HG02938 (cell line): Measurements from ENCODE around the gene GTF2A1.

ENCODE experiments used
- ATAC-seq: cut with Tn5 transposase; IDR thresholded peaks from one replicate; pipeline ENCODE4 v1.9.1; 2021; ENCODE audit warnings: mild to moderate bottlenecking, moderate library complexity; ENCODE audit not compliant: unreplicated experiment

Gene GTF2A1

DNA sequence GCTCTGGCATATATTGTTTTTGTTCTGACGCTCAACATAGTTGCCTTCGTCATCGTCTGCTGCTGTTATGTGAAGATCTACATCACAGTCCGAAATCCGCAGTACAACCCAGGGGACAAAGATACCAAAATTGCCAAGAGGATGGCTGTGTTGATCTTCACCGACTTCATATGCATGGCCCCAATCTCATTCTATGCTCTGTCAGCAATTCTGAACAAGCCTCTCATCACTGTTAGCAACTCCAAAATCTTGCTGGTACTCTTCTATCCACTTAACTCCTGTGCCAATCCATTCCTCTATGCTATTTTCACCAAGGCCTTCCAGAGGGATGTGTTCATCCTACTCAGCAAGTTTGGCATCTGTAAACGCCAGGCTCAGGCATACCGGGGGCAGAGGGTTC, 77.0 kb downstream of the GTF2A1 start:
- ATAC-seq = no peak

DNA sequence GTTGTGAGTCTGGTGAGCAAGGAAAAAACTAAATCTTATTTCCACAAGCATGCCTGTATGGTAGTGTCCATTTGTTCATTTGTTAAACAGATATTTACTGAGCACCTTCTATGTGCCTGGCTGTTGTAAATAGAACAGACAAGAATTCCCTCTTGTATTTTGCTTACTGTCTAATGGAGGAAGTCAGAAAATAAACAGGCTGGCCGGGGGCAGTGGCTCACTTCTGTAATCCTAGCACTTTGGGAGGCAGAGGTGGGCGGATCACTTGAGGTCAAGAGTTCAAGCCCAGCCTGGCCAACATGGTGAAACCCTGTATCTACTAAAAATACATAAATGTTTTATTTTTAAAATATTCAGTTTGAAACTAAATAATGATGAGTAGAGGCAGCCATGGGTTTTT, 79.3 kb downstream of the GTF2A1 start:
- ATAC-seq = no peak

DNA sequence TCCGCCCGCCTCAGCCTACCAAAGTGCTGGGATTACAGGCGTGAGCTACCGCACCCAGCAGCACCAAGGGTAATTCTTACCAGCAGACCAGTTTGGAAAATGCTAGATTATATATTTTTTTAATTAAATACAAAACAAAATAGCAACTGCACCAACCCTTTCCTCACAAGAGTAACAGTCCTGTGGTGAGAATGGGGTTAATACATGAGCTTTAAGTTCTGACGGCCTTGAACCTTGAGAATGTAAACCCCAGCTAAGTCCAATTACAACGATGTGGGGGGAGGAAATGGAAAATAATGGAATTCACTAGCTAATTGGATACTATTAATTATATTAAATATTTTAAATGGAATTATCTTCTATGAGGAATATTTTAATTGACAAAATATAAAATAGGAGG, 82.3 kb downstream of the GTF2A1 start:
- ATAC-seq = no peak

DNA sequence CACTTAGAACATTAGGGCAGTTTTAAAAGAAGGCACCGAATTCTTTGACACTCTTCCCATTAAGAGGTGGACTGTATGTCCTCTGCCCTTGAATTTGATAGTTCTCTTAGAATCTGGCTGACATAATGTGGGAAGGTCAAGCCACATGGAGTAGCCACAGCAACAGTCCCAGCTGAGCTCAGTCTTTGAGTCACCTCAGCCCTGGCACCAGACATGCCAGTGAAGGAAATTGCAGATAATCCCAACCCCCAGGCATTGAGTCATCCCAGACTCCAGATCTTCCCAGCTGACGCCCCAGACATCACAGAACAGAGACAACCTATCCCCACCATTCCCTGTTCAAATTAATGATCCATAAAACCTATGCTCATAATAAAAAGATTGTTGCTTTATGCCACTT, 83.4 kb downstream of the GTF2A1 start:
- no peak for ATAC-seq

DNA sequence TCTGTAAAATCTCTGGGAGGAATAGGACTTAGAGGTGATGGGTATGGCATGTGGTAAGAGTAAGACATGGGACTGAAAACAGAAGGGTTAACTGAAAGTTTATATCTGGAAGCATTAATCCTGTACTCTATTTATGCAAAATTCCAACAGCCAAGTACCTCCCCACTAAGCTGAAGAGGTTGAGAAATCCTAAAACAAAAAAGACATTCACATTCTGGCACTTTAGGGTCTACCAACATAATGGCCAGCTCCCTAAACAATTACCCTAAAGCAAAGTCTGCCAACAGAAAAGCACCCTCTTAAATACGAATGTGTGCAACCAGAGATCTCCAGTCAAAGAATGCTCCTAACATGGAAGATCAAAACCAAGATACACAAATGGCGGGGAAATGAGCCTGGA, 87.4 kb downstream of the GTF2A1 start:
- no peak for ATAC-seq

DNA sequence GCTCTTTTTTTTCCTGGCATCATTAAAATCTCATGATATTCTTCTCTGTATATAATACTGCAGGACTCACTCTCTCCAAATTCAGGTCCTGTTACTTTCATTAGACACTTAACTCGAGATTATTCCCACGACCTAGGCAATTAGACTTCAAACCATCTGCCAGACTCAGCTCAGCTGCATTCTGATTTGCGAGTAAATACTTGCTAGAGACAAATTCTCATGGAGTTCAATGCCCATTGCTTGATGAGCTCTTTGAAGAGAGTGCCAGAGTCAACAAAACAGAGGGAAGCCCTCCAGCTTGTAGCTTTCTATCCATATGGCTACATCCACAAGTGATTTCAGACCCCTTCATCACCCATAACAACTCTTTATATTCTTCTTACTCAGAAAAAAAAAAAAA, 88.3 kb downstream of the GTF2A1 start:
- ATAC-seq = no peak

DNA sequence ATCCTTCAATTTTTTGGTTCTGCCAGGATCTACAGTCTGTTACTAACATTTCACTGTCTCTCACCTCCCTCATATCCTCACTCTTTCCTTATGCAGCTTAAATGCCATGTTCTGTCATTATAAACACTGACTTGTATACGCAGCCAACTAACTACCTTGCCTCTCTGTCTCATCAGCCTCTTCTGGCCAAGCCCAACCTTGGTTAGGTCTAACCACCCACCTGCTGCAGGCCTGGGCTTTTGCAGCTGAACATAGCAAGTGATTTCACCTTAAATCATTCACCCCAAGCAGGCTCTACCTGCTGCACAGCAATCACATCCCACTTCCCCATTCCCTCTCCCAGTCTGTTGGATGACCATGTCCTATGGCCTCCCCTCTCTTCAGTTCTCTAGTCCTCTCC, 91.5 kb downstream of the GTF2A1 start:
- no peak for ATAC-seq

DNA sequence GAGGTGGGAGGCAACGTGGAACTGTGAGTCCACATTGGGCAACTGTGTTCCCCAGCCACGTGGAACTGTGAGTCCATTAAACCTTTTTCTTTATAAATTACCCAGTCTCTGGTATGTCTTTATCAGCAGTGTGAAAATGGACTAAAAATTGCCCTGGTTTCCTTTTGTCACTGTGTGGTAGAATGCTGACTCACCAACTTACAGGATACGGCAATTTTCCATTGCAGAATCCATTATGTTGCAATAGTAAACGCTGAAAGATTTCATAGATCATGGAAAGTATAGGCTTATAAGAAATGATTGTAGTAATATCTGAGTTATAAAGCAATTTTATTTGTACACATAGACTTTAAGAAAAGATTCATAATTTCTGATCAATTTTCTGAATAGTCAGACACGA, 93.0 kb downstream of the GTF2A1 start:
- ATAC-seq = no peak

DNA sequence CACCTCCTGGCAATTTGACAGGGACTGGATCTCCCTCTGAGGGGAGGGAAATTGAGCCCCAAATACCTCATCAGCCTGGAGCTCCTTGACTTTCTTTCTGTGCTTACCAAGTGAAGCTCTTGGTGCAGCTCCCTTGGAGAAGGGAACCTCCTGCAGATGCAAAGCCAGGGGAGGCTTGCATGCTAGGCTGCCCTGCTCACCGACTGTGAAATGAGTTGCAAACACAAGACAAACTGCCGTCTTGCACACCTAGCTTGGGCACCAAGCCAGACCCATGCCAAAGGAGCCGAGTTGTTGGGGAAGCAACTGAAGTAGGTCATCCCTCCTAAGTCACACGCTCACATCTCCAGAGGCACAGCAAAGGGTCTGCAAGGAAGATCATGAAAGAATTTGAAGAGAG, 95.2 kb downstream of the GTF2A1 start:
- ATAC-seq = no peak
